IPS DF 6.9 (cell line): Measurements from ENCODE around the gene TEX35.
"Not testable (repeated sequence)": the region's sequence is repeated elsewhere in the genome, so short reads cannot be mapped to it uniquely, and the experiment has no call there.

Experiments used
- DNase-seq: peaks from one replicate; pipeline ENCODE4 v3.0.0-alpha.2; 2013; ENCODE audit warnings: low read depth, low spot score
- H3K27ac ChIP-seq: one replicate; pipeline ENCODE4 v1.5.1; 2013; ENCODE audit warnings: low read length, control low read depth
- H3K27me3 ChIP-seq: 2 replicates; pipeline ENCODE4 v1.6.1; 2013; ENCODE audit warnings: mild to moderate bottlenecking, low read length; ENCODE audit not compliant: control insufficient read depth, insufficient read depth
- H3K36me3 ChIP-seq: 2 replicates; pipeline ENCODE4 v1.6.1; 2013; ENCODE audit warnings: low read length; ENCODE audit not compliant: control insufficient read depth, insufficient read depth
- H3K4me1 ChIP-seq: 2 replicates; pipeline ENCODE4 v1.6.1; 2013; ENCODE audit warnings: low read length; ENCODE audit not compliant: control insufficient read depth, insufficient read depth
- H3K4me3 ChIP-seq: 2 replicates; pipeline ENCODE4 v1.5.1; 2013; ENCODE audit warnings: mild to moderate bottlenecking, low read length
- H3K9me3 ChIP-seq: 2 replicates; pipeline ENCODE4 v1.6.1; 2013; ENCODE audit warnings: low read length, inconsistent platforms; ENCODE audit not compliant: control insufficient read depth, insufficient read depth
- WGBS: extraction: QIAGEN DNeasy Blood & Tissue Kit; methylation state at CpG from one replicate; pipeline ENCODE4 v1.1.7; 2013; ENCODE audit warnings: mixed read lengths, missing lambda C conversion rate; ENCODE audit not compliant: insufficient read length, insufficient coverage; 5-methylcytosine and 5-hydroxymethylcytosine counted together

The TEX35 gene

DNA sequence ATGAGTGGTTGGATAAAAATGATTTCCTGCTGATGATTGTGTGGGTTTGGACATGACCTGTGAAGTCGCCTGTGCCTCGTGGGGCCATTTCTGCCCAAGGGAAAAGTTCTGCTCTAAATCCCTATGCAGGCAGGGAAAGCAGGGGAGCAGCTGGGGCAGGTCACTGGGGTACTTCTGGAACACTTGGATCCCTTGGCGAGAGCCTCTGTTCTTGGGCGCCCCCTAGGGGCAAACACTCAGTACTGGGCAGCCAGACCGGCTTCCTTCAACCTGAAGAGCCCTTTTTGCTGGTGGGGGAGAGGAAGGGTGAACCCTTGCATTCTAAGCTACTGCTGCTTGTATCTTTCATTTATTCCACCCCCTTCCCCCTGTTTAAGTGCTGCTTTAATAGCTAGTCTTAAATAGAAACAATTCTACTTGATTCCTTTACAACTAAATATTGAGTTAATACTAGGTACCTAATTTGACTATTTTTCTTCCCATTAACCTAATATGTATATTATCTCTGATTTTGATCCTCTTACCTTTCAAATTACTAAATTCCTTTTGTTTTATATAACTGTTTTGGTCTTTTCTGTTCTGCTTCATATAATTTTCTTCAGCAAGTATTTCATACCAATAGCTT is 11.1 kb upstream of the TEX35 start:
- peak; percentile 72 for DNase-seq
- Histone ChIP-seq H3K27ac (no peak overlapping the region), H3K9me3 (no peaks in the 10 kb centered on the region), H3K27me3 (no peaks in the 10 kb centered on the region), H3K36me3 (no peaks in the 10 kb centered on the region), H3K4me3 (no peak overlapping the region), H3K4me1 (no peaks in the 10 kb centered on the region)
- no CpG with 5 or more reads among the region's 5 CpGs for WGBS

- no peak for DNase-seq
These were observed 10.6 kb upstream of the TEX35 start for GRCh38 chr1:178502330-178502714.

DNA sequence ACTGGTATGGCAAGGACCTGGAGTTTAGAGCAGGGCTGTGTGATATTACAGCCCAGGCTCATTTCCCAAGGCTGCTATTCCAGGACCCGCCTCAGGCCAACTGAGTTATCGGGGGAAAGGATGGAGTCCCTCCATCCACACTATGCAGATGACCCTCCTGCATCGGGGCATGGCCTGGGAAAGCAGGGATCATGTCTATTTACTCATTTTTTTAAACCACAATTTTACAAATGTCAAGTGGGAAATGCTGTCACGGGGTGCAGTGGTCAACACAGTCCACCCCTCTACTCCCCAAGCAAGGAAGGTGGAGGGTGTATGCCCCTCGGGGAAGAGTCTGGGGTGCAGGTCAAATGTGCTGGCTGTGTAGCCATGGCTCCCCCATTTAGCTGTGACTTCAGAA is 10.1 kb upstream of the TEX35 start:
- no peaks in the 10 kb centered on the region for H3K36me3 ChIP-seq
- no peak overlapping the region for H3K27ac ChIP-seq
- no peaks in the 10 kb centered on the region for H3K4me1 ChIP-seq
- no peaks in the 10 kb centered on the region for H3K9me3 ChIP-seq
- no peaks in the 10 kb centered on the region for H3K27me3 ChIP-seq
- no peak for DNase-seq
- WGBS: no CpG with 5 or more reads among the region's 5 CpGs
- no peak overlapping the region for H3K4me3 ChIP-seq

More at GRCh38 chr1:178502330-178502714, 10.6 kb upstream of the TEX35 start:
- WGBS: no CpG with 5 or more reads among the region's 3 CpGs
- Histone ChIP-seq H3K9me3 (no peaks in the 10 kb centered on the region), H3K4me3 (no peak overlapping the region), H3K27ac (no peak overlapping the region), H3K27me3 (no peaks in the 10 kb centered on the region), H3K36me3 (no peaks in the 10 kb centered on the region), H3K4me1 (no peaks in the 10 kb centered on the region)

- not testable (repeated sequence) for H3K36me3 ChIP-seq, H3K9me3 ChIP-seq, DNase-seq
These were observed 9.6 kb upstream of the TEX35 start for GRCh38 chr1:178503316-178503715.

GRCh38 chr1:178503849-178504248 is 9.1 kb upstream of the TEX35 start:
- H3K4me3 ChIP-seq: no peak overlapping the region
- no peak for DNase-seq
- WGBS: no CpG with 5 or more reads among the region's 6 CpGs
- no peaks in the 10 kb centered on the region for H3K4me1 ChIP-seq
- no peak overlapping the region for H3K27ac ChIP-seq
- no peaks in the 10 kb centered on the region for H3K9me3 ChIP-seq
- no peaks in the 10 kb centered on the region for H3K27me3 ChIP-seq
- H3K36me3 ChIP-seq: no peaks in the 10 kb centered on the region

More at GRCh38 chr1:178503316-178503715, 9.6 kb upstream of the TEX35 start:
- H3K27ac ChIP-seq, H3K27me3 ChIP-seq, H3K4me1 ChIP-seq, H3K4me3 ChIP-seq: not testable (repeated sequence)
- WGBS: no CpG with 5 or more reads among the region's 14 CpGs

DNA sequence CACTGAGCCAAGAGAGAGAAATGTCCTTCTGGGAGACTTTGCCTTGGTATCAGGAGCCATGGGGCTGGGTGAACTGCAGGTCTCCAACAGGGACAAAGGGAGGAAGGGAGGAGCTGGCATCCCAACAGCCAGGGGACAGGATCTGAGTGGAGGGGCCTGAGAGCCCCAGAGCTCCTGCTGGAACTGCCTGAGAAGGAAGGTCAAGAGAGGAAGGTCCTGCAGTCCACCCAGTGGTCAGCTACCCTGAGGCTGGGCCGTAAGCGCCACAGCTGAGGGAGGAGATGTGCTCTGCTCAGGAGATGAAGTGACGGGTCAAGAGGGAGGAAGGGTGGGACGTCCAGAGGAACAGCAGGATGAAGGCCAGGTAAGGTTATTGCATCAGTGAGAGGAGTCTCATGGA is 8.6 kb upstream of the TEX35 start:
- WGBS: no CpG with 5 or more reads among the region's 4 CpGs
- Histone ChIP-seq H3K36me3 (no peaks in the 10 kb centered on the region), H3K27me3 (no peaks in the 10 kb centered on the region), H3K4me3 (no peak overlapping the region), H3K27ac (no peak overlapping the region), H3K4me1 (no peaks in the 10 kb centered on the region), H3K9me3 (no peaks in the 10 kb centered on the region)
- no peak for DNase-seq

GRCh38 chr1:178506177-178506576 is 6.7 kb upstream of the TEX35 start:
- Histone ChIP-seq H3K36me3 (no peaks in the 10 kb centered on the region), H3K27me3 (no peaks in the 10 kb centered on the region), H3K4me1 (no peaks in the 10 kb centered on the region), H3K9me3 (no peaks in the 10 kb centered on the region), H3K27ac (no peak overlapping the region), H3K4me3 (no peak overlapping the region)
- DNase-seq: no peak
- no CpG with 5 or more reads among the region's 6 CpGs for WGBS

- no peaks in the 10 kb centered on the region for H3K9me3 ChIP-seq
- no peak overlapping the region for H3K4me3 ChIP-seq
- no CpG with 5 or more reads among the region's 6 CpGs for WGBS
- DNase-seq: no peak
- no peaks in the 10 kb centered on the region for H3K27me3 ChIP-seq
- no peaks in the 10 kb centered on the region for H3K4me1 ChIP-seq
- H3K36me3 ChIP-seq: no peaks in the 10 kb centered on the region
- no peak overlapping the region for H3K27ac ChIP-seq
These were observed 6.2 kb upstream of the TEX35 start for GRCh38 chr1:178506669-178507068.

- no peaks in the 10 kb centered on the region for H3K36me3 ChIP-seq
- WGBS: no CpG with 5 or more reads among the region's 5 CpGs
- H3K4me1 ChIP-seq: no peaks in the 10 kb centered on the region
- no peak overlapping the region for H3K27ac ChIP-seq
- H3K4me3 ChIP-seq: no peak overlapping the region
- no peaks in the 10 kb centered on the region for H3K9me3 ChIP-seq
- DNase-seq: no peak
- H3K27me3 ChIP-seq: no peaks in the 10 kb centered on the region
These were observed 3.4 kb upstream of the TEX35 start for GRCh38 chr1:178509414-178510007.

GRCh38 chr1:178510155-178510554 is 2.8 kb upstream of the TEX35 start:
- no peaks in the 10 kb centered on the region for H3K27me3 ChIP-seq
- no peaks in the 10 kb centered on the region for H3K9me3 ChIP-seq
- no peaks in the 10 kb centered on the region for H3K4me1 ChIP-seq
- WGBS: no CpG with 5 or more reads among the region's 4 CpGs
- H3K27ac ChIP-seq: no peak overlapping the region
- H3K36me3 ChIP-seq: no peaks in the 10 kb centered on the region
- no peak overlapping the region for H3K4me3 ChIP-seq
- DNase-seq: no peak
